Cardiac septum (tissue), 1 donor: ENCODE measurements around the gene IFT27. TPM values are rescaled to one million over a fixed set of nuclear protein-coding genes. Genes with fewer than 3 reads are reported as not detected.
A peak's percentile ranks its signal among the peaks of the same experiment; 100 is the strongest.
"Not testable (repeated sequence)": the region's sequence is repeated elsewhere in the genome, so short reads cannot be mapped to it uniquely, and the experiment has no call there.

Source experiments
- DNase-seq: peaks from one replicate; pipeline ENCODE4 v3.0.0-alpha.2; 2020; ENCODE audit warnings: low spot score
- intact Hi-C: fragments of 100-400 bp; cut with DNase I; formaldehyde crosslinking; loops from one replicate; pipeline ENCODE4 v1.14.0; 2022
- total RNA-seq: library from RNA; stranded (reverse); fragmentation: NEBNext Ultra II Directional; extraction: Animal tissue kit (Norgen Biotek cat#: 25700); gene quantifications from one replicate; pipeline ENCODE4 v1.2.1, GENCODE V29; 2021
- donor health status: DM: no; HTN: no; CAD: no.

IFT27 gene
- total RNA-seq, 1 donor from 2014 or later = 24.7 TPM

DNA sequence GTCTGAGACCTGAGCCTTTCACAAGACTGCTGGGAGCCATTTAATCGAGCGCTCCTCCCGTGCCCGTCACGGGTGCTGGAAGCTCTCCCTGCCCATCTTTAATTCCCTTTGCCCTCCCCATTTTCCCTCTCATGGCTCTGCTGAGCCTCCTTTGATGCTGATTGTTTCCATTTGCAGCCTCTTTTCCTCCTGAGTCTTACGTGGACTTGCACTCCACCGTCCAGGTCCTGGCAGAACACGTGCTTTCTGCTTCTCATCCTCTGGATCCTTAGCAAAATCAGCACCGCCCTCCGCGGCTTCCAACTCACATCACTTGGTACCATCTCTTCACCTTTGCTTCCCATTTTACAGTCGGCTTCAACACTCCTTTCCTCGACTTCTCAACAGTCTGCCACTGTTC, 7.3 kb downstream of the IFT27 start:
- intact Hi-C loops = no loop called here
- peak; percentile 24 for DNase-seq

DNA sequence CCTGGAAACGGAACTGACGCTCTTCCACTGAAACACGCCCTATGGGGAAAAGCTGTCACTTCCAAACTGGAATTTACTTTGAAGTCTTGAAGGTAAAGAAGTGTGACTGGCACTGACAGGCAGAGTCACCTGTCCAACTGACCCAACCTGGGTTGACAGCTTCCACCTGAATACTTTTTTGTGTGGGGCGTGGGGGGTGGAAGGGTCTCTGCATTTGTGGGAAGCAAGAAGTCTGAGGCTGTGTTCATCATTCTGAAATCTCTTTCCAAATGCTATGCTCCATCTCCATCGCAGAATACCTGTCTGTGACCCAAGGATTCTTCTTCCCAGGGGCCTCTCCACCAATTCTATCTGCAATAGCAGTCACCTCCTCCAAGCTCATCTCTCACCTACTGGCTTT, 7.8 kb downstream of the IFT27 start:
- no peak for DNase-seq
- intact Hi-C loops = no loop called here

DNA sequence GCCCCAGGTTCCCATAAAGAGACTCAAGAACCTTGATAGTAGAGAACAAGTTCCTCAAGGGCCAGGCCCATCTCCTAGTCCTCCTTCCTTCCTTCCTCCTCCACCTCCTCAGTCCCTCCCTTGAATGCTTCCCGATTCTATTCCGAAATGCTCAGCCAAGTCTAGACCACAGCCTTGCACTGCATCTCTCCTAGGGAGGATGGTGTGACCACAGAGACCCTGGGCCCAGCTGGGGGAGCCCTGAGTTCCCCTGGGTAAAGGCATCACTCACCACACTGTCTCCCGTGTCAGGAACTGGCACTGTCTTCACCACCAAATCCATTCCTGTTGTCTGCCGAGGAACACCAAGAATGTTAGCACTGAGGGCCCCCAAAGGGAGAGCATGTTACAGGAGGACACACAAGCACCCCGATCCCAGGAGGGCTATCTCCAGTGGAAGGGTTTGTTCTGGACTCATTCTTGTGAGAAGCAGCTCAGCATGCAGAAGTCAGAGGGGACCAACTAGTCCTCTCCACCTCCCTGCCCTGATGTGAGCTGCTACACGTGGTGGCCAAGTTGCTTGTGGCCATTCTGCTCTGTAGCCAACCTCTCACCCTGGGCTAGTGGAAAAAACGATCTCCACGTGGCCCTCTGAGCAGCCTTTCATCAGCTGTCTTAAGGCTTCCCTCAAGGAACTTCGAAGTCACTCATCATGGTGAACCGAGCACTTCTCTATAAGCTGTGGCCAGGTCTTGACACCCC, 8.7 kb downstream of the IFT27 start:
- intact Hi-C loops = no loop called here
- DNase-seq = peak; percentile 20

DNA sequence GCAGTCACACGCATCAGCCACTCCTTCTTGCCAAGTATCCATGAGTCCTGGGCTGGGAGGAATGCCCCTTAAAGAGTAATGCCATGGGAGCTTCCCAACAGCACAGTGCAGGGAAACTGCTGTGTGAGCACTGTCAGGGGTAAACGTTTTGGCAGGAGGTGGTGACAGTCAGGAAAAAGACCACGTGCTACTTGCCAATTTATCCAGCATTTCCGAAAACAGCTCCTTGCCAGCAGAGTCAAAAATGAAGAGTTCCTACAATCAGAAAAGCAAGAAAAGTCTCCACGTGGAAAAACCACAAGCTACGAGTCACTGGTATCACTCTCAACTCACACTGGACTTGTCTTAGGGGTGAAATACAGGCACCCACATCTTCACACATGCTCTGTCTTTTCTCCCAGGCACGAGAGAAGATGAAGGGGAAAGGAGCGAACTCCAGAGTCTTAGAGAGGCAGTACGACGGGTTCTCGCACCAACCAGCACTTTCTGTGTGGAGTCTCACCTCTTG, 9.9 kb downstream of the IFT27 start:
- intact Hi-C loops = no loop called here
- peak; percentile 26 for DNase-seq

DNA sequence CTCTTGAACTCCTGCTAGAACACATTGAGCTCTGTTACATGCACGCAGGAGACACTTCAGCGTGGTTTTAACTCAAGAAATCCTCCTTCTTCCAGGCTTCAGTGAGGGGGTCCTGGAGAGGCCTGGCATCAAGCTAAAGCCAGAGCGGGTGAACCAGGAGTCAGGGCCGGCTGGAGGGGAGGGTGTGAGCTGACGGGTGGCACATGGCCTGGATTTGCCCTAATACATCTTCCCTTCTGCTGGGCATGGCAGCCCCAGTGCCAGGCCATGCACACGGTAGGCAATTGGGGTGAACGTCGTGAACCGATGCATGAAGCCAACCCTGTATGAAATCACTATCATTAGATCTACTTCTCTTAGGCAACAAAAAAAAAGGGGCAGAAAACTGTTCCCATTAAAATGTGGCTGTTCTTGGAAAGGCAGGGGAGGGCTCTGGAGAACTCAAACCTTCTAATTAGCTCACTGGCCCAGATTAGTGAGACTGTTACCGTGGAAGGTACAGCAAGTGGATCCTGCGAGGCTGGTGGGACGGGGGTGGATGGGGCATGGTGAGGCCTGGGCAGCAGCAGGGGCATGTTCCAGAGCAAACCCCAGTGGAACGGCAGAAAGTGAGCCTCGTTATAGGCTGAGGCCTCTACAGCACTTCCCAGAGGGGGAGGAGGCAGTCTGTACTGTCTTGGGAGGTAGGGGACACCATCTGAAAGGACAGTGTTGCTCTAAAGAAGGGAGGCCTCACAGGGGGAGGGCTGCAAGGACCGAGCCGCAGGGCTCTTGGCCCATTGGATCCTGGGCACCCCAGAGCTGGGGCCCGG, 10.6 kb downstream of the IFT27 start:
- peak; percentile 51 for DNase-seq
- intact Hi-C loops = no loop called here

DNA sequence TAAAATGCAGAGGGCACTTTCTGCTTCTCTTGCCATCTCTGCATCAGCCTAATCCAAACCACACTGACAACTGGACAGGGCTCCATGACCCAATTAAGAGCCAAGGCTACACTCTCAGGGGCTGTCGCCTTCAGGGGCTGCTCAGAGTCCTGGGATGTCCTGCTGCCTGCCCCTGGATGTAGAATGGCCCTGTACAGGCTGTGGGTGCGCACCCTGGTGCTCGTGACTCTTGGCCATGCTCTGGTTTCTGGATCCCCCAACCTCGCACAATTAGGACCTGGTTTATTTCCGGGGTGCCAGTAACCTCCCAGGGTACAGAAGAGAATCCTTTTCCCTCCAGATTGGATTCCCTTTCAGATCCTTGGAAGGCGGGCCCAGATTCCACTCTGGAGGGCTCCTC, 11.3 kb downstream of the IFT27 start:
- peak; percentile 19 for DNase-seq

DNA sequence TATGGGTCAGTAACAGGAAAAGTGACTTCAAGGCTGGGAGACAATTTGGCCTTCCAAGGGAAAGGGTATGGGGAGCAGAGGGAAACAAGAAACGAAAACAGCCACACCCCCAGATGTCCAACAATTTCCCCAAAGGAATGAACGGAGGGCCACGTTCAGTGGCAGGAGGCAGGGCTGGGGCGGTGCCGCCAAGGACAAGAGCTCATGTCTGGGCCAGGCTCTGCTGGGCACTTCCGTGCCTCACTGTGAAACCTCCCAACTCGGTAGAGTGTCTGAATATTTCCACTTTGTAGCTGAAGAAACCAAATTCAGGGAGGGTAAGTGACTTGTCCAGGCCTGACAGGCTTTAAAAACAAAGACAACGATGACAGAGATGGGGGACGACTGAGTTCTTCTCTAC, 11.9 kb downstream of the IFT27 start:
- intact Hi-C loops = no loop called here
- peak; percentile 54 for DNase-seq

More for the DNA sequence above, 11.3 kb downstream of the IFT27 start:
- intact Hi-C loops = no loop called here

DNA sequence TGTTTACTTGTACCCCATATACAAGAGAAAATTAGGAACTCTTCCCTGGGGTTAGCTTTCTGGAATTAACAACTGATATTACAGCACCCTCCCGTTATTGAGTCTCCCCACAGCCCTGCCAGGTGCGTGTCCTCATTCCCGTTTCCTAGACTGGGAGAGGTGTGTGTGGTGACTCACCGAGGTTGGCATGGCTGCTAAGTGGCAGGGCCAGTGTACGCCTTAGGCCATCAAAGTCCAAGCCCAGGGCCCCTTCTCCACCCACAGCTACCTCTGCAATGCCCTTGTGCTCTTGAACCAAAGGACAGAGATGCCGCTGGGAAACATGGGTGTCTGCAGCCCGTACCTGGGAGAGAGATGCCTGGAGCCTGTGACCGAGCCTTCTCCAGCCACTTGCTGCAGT, 12.3 kb downstream of the IFT27 start:
- intact Hi-C loops = no loop called here

DNA sequence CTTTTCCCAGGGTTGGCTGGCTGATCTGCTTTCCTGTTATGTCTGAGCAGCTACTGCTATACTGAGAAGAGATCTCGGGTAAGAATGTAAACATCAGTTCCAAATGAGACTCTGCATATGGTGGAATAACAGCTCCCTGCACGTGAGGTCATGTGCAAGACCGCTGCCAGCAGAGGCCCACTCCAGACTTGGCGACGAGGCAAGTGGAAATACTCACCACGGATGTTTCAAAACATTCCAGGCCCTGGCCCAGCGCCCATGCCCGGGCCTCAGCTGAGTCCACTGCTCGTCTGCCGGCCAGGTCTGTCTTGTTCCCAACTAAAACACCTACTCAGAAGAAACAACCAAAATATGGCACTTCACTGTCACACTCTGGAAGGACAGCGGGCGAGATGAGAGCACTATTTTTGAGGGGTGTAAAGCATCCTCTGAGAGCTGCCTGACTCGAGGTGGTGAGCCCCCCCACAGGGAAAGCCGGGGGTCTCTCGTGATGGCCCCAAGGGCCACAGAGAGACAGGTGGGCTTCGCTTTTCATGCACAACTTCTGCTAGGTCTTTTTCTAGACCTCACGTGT, 13.1 kb downstream of the IFT27 start:
- intact Hi-C loops = no loop called here
- DNase-seq = peak; percentile 81

More for the DNA sequence above, 12.3 kb downstream of the IFT27 start:
- peak; percentile 46 for DNase-seq

DNA sequence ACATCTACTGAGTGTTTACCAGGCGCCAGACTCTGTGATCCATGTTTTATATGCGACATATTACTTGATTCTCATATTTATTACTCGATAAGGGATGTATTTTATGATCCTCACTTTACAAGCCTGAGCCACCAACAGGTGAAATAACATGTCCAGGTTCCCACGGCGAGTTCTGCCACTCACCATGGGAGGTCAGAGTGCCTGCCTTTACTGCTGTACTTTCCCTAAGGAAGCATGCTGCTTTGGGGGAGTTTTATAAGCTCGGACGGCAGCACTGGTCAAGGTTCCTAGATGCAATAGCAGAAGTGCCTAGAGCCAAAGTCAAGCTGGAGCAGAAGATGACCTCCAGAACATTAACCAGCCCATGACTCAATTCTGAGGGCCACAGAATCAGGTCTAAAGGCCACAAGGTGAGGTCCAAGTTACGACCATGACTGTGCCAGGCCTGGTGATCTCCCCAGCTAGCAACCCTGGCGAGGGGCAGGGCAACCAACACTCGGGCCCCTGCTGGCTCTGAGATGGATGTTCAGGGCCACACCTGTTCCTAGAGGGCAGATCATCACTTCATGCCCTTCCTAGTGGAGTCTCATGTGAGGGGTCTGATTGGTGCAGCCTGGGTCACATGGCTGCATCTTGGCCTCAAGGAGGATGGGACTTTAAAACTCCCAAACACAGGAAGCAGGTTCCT, 14.2 kb downstream of the IFT27 start:
- intact Hi-C loops = no loop called here
- DNase-seq = peak; percentile 24

DNA sequence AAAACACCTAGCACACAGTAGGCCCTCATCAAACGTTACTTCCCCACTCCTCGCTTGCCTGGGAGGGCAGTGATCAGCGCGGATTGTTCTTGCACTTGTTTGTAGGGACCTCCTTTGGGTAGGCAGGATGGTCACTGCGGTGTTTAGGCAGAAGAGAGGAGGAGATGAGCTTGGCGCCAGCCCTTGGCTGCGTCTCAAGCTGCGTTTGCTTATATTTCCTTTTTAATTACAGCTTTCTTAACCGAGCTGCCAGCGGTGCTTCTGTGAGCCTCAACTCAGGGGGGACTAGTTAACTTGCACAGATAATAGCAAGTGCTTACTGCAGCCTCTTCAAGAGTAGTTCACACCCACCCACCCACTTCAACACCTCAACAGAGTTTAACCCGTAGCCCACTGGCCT, 15.1 kb downstream of the IFT27 start:
- peak; percentile 12 for DNase-seq
- intact Hi-C loops = no loop called here

DNA sequence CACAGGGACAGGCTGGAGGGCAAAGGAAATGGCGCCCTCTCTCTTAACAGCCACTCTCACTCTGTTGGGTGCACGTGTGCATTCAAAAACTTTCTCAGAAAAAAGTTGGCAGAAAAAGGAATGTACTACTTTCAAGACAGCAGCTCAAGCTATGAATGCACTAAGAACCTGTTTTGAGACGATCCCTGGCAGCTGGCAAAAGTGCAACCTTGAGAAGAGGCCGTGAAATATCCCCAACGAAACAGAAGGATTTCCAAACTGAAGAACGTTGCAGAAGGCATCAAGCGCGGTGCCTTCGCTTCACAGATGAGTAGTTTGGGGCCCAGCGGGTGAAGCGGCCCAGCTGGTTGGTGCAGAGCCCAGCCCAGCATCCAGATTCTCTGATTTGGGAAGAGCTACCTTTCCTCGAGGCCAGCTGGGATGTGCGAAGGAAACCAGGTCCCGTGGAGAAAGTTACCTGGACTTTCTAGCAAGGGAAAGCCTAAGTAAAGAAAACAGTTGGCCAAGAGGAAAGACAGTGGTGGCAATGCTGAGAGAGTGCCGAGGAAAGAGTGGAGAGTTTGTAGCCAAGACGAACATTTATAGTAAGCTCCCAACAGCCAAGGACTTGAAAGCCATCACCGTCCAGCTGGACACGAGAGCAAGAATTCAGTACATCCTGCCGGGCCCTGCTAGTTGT, 16.3 kb downstream of the IFT27 start:
- DNase-seq = peak; percentile 22
- intact Hi-C loops = no loop called here

DNA sequence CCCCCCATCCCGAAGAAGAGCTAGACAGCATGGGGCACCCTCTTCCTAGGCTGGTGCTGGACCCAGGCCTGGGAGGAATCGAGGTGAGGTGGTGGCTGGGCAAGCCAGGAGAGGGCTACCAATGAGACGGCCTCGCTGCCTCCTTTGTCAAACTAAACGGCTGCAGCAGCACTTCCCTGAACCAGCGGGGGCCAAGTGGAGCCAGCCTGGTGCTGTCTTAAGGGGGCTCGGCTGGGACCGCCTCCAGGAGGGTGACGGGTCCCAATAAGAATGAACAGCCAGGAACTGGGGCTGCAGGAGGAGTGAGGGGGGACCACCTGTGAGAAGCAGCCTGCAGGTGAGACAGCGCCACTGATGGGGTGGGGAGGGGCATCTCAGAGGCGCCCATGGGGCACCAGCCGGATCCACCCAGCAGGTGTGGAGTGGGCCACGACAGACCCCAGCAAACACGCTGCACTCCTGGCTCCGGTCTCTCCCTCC, 17.1 kb downstream of the IFT27 start:
- peak; percentile 61 for DNase-seq
- intact Hi-C loops = no loop called here

DNA sequence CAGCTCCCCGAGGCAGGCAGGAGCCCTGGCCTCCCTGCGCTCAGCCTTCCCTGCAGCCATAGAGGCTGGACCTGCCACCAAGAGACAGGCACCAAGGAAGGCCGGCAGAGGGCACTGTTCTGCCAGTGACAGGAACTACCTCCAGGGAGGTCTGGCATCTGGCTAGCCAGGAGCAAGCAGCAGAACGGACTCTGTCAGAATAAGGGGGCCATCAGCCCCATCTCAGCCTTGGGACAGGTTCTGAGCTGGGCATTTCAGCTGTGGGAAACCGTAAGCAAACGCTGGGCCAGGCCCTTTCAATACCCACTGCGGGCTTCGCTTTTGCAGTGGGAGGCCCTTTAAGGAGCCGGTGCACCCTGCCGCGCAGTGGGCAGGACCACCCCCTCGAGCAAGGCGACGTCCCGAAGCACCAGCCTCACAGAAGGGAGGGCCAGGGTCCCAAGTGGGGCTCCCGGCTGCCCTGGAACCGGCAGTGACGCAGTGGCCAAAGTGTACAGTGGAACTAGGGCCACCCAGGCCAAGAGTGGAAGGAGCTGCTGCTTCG, 18.2 kb downstream of the IFT27 start:
- intact Hi-C loops = no loop called here
- DNase-seq = peak; percentile 90

DNA sequence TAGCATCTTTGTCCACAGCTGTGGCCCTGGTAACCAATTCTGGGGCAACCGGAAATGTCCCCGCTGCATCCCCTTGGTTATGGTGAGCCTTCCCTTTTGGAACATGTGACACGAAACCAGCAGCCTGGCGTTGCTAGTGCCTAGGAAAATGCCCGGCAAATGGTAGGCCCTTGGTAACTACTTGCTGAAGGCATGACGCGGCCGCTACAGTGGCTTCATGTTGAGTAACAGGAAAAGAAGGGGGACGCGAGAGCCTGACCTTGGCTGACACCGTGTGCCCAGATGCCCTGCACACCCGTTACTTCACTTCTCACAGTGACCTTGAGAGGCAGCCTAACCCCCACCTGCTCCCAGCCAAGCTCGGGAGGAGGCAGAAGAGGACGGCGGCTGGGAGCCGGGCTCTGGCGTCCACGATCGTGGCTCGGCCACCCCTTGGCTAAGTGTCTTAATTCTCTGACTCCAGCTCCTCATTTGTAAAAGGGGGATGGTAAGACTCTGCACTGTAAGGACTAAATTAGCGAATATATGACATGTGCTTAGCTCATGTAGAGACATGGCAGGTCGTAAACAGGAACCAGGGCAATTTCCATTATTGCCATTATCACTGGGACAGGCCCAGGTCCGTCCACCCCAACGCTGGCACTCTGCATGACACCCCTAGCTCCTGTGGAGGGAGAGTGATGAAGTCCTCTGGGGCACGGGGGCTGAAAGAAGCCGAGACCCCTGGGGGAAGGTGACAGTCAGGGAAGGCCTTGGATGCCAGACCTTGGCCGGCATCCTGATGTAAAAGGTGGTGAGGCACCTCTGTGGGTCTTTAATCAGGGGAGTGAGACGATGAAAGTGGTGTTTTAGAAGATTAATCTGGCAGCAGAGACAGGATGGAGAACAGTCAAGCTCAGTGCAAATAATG, 18.9 kb downstream of the IFT27 start:
- DNase-seq = peak; percentile 55
- intact Hi-C loops = no loop called here

DNA sequence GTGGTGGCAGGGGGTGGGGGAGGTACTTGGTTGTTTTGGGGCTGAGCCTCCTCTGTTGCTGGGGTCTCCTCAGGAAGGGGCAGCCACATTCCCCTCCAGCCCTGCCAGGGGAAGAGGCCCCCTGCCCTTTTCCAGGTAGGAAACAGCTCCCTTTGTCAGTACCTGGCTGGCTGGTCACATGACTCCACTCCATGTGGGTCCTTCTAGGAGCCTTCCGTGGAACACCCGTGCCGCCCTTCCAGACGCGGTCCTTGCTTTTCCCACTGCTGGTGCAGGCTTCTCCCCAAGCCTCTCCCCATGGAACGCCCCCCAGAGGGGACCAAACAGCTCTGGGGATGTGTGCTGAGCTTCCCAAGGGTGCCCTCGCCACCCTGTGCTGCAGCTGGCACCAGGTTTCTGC, 19.9 kb downstream of the IFT27 start:
- intact Hi-C loops = no loop called here
- peak; percentile 9 for DNase-seq

DNA sequence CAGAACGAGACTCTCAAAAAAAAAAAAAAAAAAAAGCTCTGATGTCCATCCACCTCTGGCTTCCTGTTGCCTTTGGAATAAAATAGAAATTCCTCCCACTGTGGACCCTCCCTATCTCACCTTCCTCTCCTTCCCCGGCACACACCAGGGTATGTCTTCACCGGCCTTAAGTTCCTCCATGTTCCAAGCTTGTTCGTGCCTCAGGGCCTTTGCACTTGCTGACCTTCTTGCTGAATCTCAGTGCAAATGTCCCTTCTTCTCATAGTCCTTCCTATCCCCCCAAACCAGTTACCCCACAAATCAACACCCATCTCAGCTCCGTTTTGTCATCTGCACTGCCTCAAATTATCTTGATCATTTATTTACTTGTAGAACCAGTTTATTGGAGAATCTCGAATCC, 20.6 kb downstream of the IFT27 start:
- DNase-seq = peak; percentile 50
- intact Hi-C loops = no loop called here

DNA sequence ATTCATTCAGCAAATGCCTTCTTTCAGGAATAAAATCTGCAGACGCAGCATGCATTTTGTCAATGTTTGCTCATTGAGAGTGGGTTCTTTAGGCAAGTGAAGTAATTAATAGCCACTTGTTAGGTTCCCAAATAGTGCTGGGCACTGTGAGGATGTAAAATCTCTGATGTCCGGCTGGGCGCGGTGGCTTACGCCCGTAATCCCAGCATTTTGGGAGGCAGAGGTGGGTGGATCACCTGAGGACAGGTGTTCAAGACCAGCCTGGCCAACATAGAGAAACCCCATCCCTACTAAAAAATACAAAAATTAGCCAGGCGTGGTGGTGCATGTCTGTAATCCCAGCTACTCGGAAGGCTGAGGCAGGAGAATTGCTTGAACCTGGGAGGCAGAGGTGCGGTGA, 21.0 kb downstream of the IFT27 start:
- DNase-seq, intact Hi-C loops: not testable (repeated sequence)
